Motor neuron (in vitro differentiated cells): ENCODE measurements around the gene TMEM158. TPM values are rescaled to one million over a fixed set of nuclear protein-coding genes. Genes with fewer than 3 reads are reported as not detected.
A peak's percentile ranks its signal among the peaks of the same experiment; 100 is the strongest.

ENCODE experiments used
- ATAC-seq, 8 experiments: fragments of 200-7000 bp; cut with Tn5 transposase; replicated peaks in 6 of 8; 2 replicates each; pipeline ENCODE4 v1.8.0; 2021; ENCODE audit warnings: mild to moderate bottlenecking in 8 of 8, moderate library complexity in 8 of 8
- H3K27ac ChIP-seq, 2 donors: fragments of 250-450 bp; sonication (Bioruptor Pico); 2 replicates each; pipeline ENCODE4 v1.9.0; 2021; ENCODE audit warnings: antibody characterized with exemption in 2 of 2, mild to moderate bottlenecking in 2 of 2, moderate library complexity in 1 of 2
- H3K4me1 ChIP-seq, 2 donors: fragments of 250-450 bp; sonication (Bioruptor Pico); replicated peaks in 1 of 2; 2 replicates each; pipeline ENCODE4 v1.6.1; 2021; ENCODE audit warnings: antibody characterized with exemption in 2 of 2, mild to moderate bottlenecking in 2 of 2, moderate library complexity in 1 of 2
- H3K4me3 ChIP-seq, 5 donors: fragments of 250-450 bp; sonication (Bioruptor Pico); 2 replicates each; pipeline ENCODE4 v1.9.0; 2021; ENCODE audit warnings: antibody characterized with exemption in 5 of 5, mild to moderate bottlenecking in 5 of 5, moderate library complexity in 4 of 5
- WGBS, 10 experiments: fragments of 450-650 bp; shearing (Covaris generic); methylation state at CpG; one replicate each; pipeline ENCODE4 v1.0.0; 2022; 5-methylcytosine and 5-hydroxymethylcytosine counted together
- in situ Hi-C, 9 experiments: fragments of 400-800 bp; cut with MboI; loops; one replicate each; pipeline ENCODE4 v1.15.0; 2021; ENCODE audit warnings: low sequenced_read_pairs in 9 of 9, low pct_unique_long_range_greater_than_20kb in 2 of 9; ENCODE audit not compliant: unreplicated experiment in 9 of 9
- total RNA-seq, 8 experiments: library from RNA; unstranded; fragments of 300-600 nt; gene quantifications; 2 replicates each; pipeline versions ENCODE4 v1.2.3 to v1.2.4, GENCODE V29; 2022

The TMEM158 gene
- total RNA-seq, 8 experiments from 2014 or later = 0.45 to 12.9 (median 4.5) TPM

DNA sequence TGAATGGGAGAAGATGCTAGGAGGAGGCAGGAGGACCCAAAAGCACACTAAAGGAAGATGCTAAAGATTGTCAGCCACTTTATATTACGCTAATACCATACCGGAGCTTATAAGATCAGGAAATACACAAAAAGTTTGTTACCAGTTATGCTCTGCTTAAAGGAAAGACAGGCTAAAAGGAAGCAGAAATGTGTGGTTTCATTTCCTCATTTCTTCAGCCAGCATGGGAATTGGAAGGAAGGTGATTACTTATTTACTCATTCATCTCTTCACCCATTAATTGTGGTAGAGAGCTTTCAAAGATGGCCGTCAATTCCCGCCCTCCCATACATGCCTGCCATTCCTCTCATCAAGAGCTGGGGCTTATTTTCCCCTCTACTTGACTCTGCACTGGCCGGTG is 26.7 kb upstream of the TMEM158 start:
- no peak overlapping the region for H3K4me3 ChIP-seq
- no peak for ATAC-seq
- in situ Hi-C loops = no loop called here
- WGBS, 10 experiments = 68 to 100% (median 93%) methylated on average over 1 to 5 of the region's 5 CpGs
- H3K27ac ChIP-seq = no peak overlapping the region
- H3K4me1 ChIP-seq = no peaks in the 10 kb centered on the region

DNA sequence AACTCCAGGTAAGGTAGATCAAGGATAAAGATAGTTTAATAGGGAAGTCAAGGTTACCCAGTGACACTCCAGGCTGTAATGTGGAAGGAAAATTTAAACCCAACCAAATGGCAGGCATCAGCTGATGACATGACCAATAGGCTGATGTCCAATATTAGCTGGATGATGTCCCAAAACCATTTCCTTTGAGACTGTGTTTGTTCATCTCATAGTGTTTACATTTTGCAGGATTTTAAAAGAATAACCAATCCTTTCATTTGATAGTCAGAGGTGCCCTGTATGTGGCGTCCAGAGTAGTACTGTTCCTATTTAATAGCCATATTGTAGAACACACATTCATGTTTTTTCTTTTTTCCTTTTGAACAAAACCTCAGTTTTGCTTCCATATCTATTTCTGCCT is 23.3 kb upstream of the TMEM158 start:
- WGBS, 10 experiments = 67 to 100% (median 82%) methylated on average over 1 of the region's 1 CpG; no CpG with 5 or more reads in 2 of the 10 experiments
- ATAC-seq = no peak
- in situ Hi-C loops = no loop called here

GRCh38 chr3:45246241-45246640 is 20.2 kb upstream of the TMEM158 start:
- Histone ChIP-seq H3K4me1 (no peaks in the 10 kb centered on the region), H3K27ac (no peak overlapping the region), H3K4me3 (no peak overlapping the region)
- 88 to 100% (median 100%) methylated on average over 1 to 3 of the region's 3 CpGs; no CpG with 5 or more reads in 2 of the 10 experiments for WGBS, 10 experiments
- no peak for ATAC-seq
- in situ Hi-C loops = no loop called here

More for the DNA sequence above, 23.3 kb upstream of the TMEM158 start:
- Histone ChIP-seq H3K4me3 (no peak overlapping the region), H3K4me1 (no peaks in the 10 kb centered on the region), H3K27ac (no peak overlapping the region)

DNA sequence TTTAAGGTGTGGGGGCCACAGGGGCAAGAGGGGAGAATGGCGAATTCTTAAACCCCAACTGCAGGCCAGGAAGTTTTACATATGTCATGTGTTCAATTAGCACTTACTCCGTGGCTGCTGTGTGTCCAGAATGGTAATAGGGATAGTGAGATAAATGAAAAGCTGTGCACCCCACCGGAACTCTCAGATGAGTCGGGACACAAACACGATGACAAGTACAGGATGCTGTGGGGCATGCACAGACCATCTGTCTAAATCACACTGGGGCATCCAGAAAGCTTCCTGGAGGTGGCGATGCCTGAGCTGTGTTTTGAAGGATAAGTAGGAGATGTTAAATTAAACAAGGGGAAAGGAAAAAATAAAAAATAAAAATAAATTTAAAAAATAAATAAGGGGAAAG is 18.3 kb upstream of the TMEM158 start:
- Histone ChIP-seq H3K4me1 (no peaks in the 10 kb centered on the region), H3K4me3 (no peak overlapping the region), H3K27ac (no peak overlapping the region)
- in situ Hi-C loops = no loop called here
- WGBS, 10 experiments = 42 to 100% (median 82%) methylated on average over 1 to 5 of the region's 6 CpGs; no CpG with 5 or more reads in 1 of the 10 experiments
- no peak for ATAC-seq

DNA sequence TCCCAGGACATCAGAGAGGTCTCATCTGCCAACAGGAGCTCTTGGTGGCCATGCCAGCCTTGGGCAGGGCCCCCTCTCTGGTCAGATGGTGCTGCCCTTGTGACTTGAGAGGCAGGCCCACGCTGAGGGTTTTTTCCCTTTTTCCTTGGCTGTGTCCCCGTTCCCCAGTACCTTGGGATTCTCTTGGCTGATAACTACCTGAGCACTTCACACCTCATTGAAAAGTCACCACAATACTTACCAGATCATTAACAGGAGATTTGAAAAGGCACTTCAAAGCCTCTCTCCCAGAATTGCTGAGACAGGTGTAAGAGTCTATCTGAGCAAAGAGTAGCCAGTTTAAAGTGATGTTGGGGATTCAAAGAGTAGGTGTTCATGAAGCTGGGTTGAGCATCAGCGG is 15.1 kb upstream of the TMEM158 start:
- Histone ChIP-seq H3K4me3 (no peak overlapping the region), H3K4me1 (no peaks in the 10 kb centered on the region), H3K27ac (no peak overlapping the region)
- ATAC-seq = no peak
- in situ Hi-C loops = no loop called here
- 71 to 100% (median 88%) methylated on average over 1 to 2 of the region's 3 CpGs; no CpG with 5 or more reads in 4 of the 10 experiments for WGBS, 10 experiments

GRCh38 chr3:45240292-45240691 is 14.2 kb upstream of the TMEM158 start:
- ATAC-seq = no peak
- WGBS, 10 experiments = 40 to 80% (median 50%) methylated on average over 1 to 2 of the region's 4 CpGs; no CpG with 5 or more reads in 5 of the 10 experiments
- no peak overlapping the region for H3K27ac ChIP-seq
- no peaks in the 10 kb centered on the region for H3K4me1 ChIP-seq
- in situ Hi-C loops = no loop called here
- H3K4me3 ChIP-seq = no peak overlapping the region

- no peak overlapping the region for H3K4me3 ChIP-seq
- in situ Hi-C loops = no loop called here
- WGBS, 10 experiments = 43 to 100% (median 71%) methylated on average over 1 to 3 of the region's 4 CpGs; no CpG with 5 or more reads in 2 of the 10 experiments
- ATAC-seq = no peak
- H3K4me1 ChIP-seq = no peaks in the 10 kb centered on the region
- no peak overlapping the region for H3K27ac ChIP-seq
These were observed 13.2 kb upstream of the TMEM158 start for GRCh38 chr3:45239254-45239653.

GRCh38 chr3:45236964-45237363 is 10.9 kb upstream of the TMEM158 start:
- Histone ChIP-seq H3K4me3 (no peak overlapping the region), H3K4me1 (no peaks in the 10 kb centered on the region), H3K27ac (no peak overlapping the region)
- ATAC-seq = no peak
- WGBS, 10 experiments = 92 to 100% methylated on average over 1 to 2 of the region's 2 CpGs; no CpG with 5 or more reads in 8 of the 10 experiments
- in situ Hi-C loops = no loop called here

DNA sequence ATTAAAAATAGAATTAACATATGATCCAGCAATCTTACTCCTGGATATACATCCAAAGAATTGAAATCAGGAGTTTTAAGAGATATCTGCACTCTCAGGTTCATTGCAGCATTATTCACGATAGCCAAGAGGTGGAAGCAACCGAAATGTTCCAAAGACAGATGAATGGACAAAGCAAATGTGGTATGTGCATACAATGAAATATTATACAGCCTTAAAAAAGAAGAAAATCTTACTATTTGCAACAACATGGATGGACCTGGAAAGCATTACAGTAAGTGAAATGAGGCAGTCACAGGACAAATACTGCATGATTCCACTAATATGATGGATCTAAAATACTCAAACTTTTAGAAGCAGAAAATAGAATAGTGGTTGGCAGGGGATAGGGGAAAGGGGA is 9.3 kb upstream of the TMEM158 start:
- Histone ChIP-seq H3K27ac (no peak overlapping the region), H3K4me3 (no peak overlapping the region), H3K4me1 (no peaks in the 10 kb centered on the region)
- 20 to 100% (median 70%) methylated on average over 1 to 2 of the region's 2 CpGs; no CpG with 5 or more reads in 2 of the 10 experiments for WGBS, 10 experiments
- in situ Hi-C loops = no loop called here
- ATAC-seq = no peak

- 63 to 100% (median 100%) methylated on average over 1 of the region's 1 CpG; no CpG with 5 or more reads in 3 of the 10 experiments for WGBS, 10 experiments
- no peak for ATAC-seq
- in situ Hi-C loops = no loop called here
- no peak overlapping the region for H3K4me3 ChIP-seq
- H3K4me1 ChIP-seq = no peaks in the 10 kb centered on the region
- H3K27ac ChIP-seq = no peak overlapping the region
These were observed 8.2 kb upstream of the TMEM158 start for GRCh38 chr3:45234250-45234649.

GRCh38 chr3:45232521-45232920 is 6.4 kb upstream of the TMEM158 start:
- no peak overlapping the region for H3K4me3 ChIP-seq
- in situ Hi-C loops = no loop called here
- no peak for ATAC-seq
- H3K27ac ChIP-seq = no peak overlapping the region
- H3K4me1 ChIP-seq = no peaks in the 10 kb centered on the region

DNA sequence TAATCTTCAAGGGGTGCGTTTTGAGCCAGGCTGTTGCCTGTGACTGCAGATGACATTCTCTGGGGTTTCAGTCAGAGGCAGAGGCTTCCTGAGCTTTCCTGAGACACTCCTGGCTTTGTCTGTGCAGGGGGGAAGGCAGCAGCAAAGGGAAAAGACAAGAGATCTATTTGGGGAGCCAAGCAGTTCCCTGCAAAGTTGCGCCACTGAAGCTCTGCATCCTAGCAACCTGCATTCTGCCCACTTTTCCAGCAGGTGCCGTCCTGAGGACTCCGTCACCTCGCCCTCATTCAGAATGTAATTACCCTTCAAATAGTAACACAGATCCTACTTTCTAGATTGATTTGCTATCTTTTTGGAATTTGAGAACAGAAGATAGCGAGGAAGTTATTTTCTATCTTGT is 1.9 kb upstream of the TMEM158 start:
- no peak overlapping the region for H3K27ac ChIP-seq
- 69 to 100% (median 95%) methylated on average over 1 to 6 of the region's 6 CpGs; no CpG with 5 or more reads in 4 of the 10 experiments for WGBS, 10 experiments
- no peak for ATAC-seq
- in situ Hi-C loops = loop anchor here in 1 of 9 experiments (10.0 kb wide), 1 partner anchor 267 kb away; no protein-coding TSS in a partner anchor
- H3K4me3 ChIP-seq = no peak overlapping the region
- peaks cover 13 to 21% of the 10 kb centered on the region in 2 donors for H3K4me1 ChIP-seq

DNA sequence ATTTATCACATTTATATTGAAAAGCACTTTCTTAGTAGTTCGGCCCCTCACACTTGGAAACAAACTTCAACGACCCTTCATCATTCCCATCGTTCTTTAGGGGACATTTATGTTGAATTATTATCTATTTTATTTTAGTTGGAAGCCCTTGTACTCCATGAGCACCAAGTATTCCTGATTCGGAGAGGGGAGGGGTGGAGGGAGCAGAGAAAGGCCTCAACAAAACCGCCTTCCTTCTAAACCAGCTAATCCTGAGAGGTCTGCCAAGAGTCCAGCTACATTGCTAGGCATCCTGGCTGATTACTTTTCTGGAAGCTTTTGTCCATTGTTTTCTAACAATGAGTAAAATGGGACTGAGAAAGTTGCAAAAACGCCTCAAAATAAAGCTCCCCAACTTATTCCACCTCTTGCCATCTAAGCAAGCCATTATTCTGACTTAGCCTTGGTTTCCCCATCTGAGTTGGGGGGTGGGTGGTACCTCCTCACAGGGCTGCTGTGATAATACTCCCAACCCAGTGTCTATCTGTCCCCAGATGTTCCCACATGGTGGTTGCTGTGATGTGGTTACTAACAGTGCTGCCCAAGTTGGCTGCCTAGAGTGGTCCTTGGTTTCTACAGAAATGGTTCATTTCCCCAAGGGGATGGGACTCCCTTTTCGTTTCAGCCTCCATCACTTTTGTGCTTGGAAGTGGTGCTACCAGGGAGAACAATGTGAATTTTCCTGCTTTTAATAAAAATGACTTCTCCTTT is 1.2 kb upstream of the TMEM158 start:
- no peak overlapping the region for H3K27ac ChIP-seq
- H3K4me1 ChIP-seq = peaks cover 13 to 22% of the 10 kb centered on the region in 2 donors
- H3K4me3 ChIP-seq = peak overlapping the region in 2 of 5 donors; percentile 51 to 57
- no peak for ATAC-seq
- 55 to 100% (median 80%) methylated on average over 1 to 5 of the region's 7 CpGs; no CpG with 5 or more reads in 1 of the 10 experiments for WGBS, 10 experiments
- in situ Hi-C loops = loop anchor here in 1 of 9 experiments (10.0 kb wide), 1 partner anchor 268 kb away; no protein-coding TSS in a partner anchor
